Stimulated activated CD4-positive, alpha-beta T cell treated with anti-CD3 and anti-CD28 coated beads, Interleukin-12 subunit alpha, Interleukin-12 subunit beta, amount 100 ng/mL, for 24 hours (primary cell): ENCODE results near the gene THPO.
A peak's percentile ranks its signal among the peaks of the same experiment; 100 is the strongest.

Source experiments
- DNase-seq, 2 experiments: peaks; one replicate each; pipeline ENCODE4 v3.0.0-alpha.2; 2020; ENCODE audit warnings: low read depth in 2 of 2

Gene THPO

GRCh38 chr3:184362668-184363546 lies 15.1 kb downstream of the THPO start:
- peak; percentile 94 to 95 for DNase-seq

GRCh38 chr3:184361932-184362667 lies 15.9 kb downstream of the THPO start:
- DNase-seq: peak; percentile 23 to 48

- peak; percentile 20 to 39 for DNase-seq
These were observed 16.5 kb downstream of the THPO start, which contains the start of the genes CLCN2 and POLR2H for GRCh38 chr3:184361532-184361931. CLCN2 (minus strand) TSS chr3:184361605; CDS start chr3:184361479, 126 bp downstream. POLR2H (plus strand) TSS chr3:184361710; CDS start chr3:184363493, 1,783 bp downstream.

GRCh38 chr3:184360929-184361531 lies 17.0 kb downstream of the THPO start:
- no peak for DNase-seq

GRCh38 chr3:184360070-184360928 lies 17.7 kb downstream of the THPO start:
- DNase-seq: no peak

GRCh38 chr3:184359610-184360009 lies 18.4 kb downstream of the THPO start:
- no peak for DNase-seq

GRCh38 chr3:184358921-184359350 lies 19.1 kb downstream of the THPO start:
- DNase-seq: no peak

GRCh38 chr3:184358124-184358767 lies 19.8 kb downstream of the THPO start:
- DNase-seq: no peak

GRCh38 chr3:184357248-184358123 lies 20.5 kb downstream of the THPO start:
- no peak for DNase-seq

GRCh38 chr3:184355261-184356040 lies 22.6 kb downstream of the THPO start:
- no peak for DNase-seq

GRCh38 chr3:184354754-184355153 lies 23.3 kb downstream of the THPO start:
- no peak for DNase-seq

GRCh38 chr3:184354121-184354728 lies 23.8 kb downstream of the THPO start:
- DNase-seq: peak in 1 of 2 experiments; percentile 57

- DNase-seq: no peak
These were observed 24.5 kb downstream of the THPO start for GRCh38 chr3:184353546-184353941.

GRCh38 chr3:184352897-184353545 lies 25.0 kb downstream of the THPO start:
- DNase-seq: no peak

- DNase-seq: no peak
These were observed 25.7 kb downstream of the THPO start for GRCh38 chr3:184352149-184352785.

- no peak for DNase-seq
These were observed 26.4 kb downstream of the THPO start for GRCh38 chr3:184351511-184352148.

GRCh38 chr3:184350618-184351017 lies 27.4 kb downstream of the THPO start:
- no peak for DNase-seq
